PC-3 (cell line): Measurements from ENCODE around the gene SHISAL2A.

ENCODE experiments used
- CTCF ChIP-seq: fragments of 300-600 bp; sonication (generic); conservative IDR thresholded peaks from 2 replicates; pipeline ENCODE4 v1.5.1; 2017; ENCODE audit warnings: antibody characterized with exemption, low read depth, mild to moderate bottlenecking, low read length
- EZH2 ChIP-seq: fragments of 300-600 bp; sonication (generic); IDR thresholded peaks from one replicate; pipeline ENCODE4 v1.6.1; 2017; ENCODE audit warnings: antibody characterized with exemption, mild to moderate bottlenecking, low read length; ENCODE audit not compliant: unreplicated experiment

GRCh38 chr1:52660807-52661206, 27.8 kb downstream of the SHISAL2A start:
- TF ChIP-seq EZH2 (no peak), CTCF (no peak)
